Natural killer cell (primary cell): ENCODE results near the gene PLIN5. TPM values are rescaled to one million over a fixed set of nuclear protein-coding genes. Genes with fewer than 3 reads are reported as not detected.

Source experiments
- ATAC-seq, 3 donors: fragments of 150-1000 bp in 2 of 3; fragments of 200-7000 bp in 1 of 3; cut with Tn5 transposase; 1 replicate in 1 of 3; 2 replicates in 2 of 3; pipeline ENCODE4 v1.10.0; 2021; ENCODE audit warnings: mild to moderate bottlenecking in 2 of 3, moderate library complexity in 2 of 3
- DNase-seq, 2 donors: peaks; one replicate each; pipeline versions ENCODE4 v3.0.0 to v3.0.0-alpha.2; 2013 to 2021; ENCODE audit warnings: mixed read lengths in 1 of 2
- H3K27ac ChIP-seq: one replicate; pipeline ENCODE4 v1.5.1; 2013; ENCODE audit warnings: mild to moderate bottlenecking, low read length
- H3K27me3 ChIP-seq: one replicate; pipeline ENCODE4 v1.6.1; 2013; ENCODE audit warnings: low read length; ENCODE audit not compliant: control insufficient read depth, insufficient read depth
- H3K36me3 ChIP-seq: one replicate; pipeline ENCODE4 v1.6.1; 2013; ENCODE audit warnings: low read length; ENCODE audit not compliant: control insufficient read depth, insufficient read depth
- H3K4me1 ChIP-seq: one replicate; pipeline ENCODE4 v1.6.1; 2013; ENCODE audit warnings: low read length; ENCODE audit not compliant: control insufficient read depth, insufficient read depth
- H3K4me3 ChIP-seq: one replicate; pipeline ENCODE4 v1.5.1; 2013; ENCODE audit warnings: low read length
- H3K9me3 ChIP-seq: one replicate; pipeline ENCODE4 v1.6.1; 2013; ENCODE audit warnings: low read length; ENCODE audit not compliant: control insufficient read depth, insufficient read depth
- H3K27ac Mint-ChIP-seq, 2 donors: one replicate each; pipeline ENCODE4 v1.8.0; 2022; ENCODE audit warnings: mild to moderate bottlenecking in 2 of 2, mixed read lengths in 2 of 2, moderate library complexity in 1 of 2
- H3K27me3 Mint-ChIP-seq, 2 donors: one replicate each; pipeline ENCODE4 v1.8.0; 2022; ENCODE audit warnings: low read depth in 2 of 2, mixed read lengths in 2 of 2
- H3K36me3 Mint-ChIP-seq: one replicate; pipeline ENCODE4 v1.8.0; 2022; ENCODE audit warnings: mixed read lengths
- H3K4me1 Mint-ChIP-seq, 2 donors: one replicate each; pipeline ENCODE4 v1.8.0; 2022; ENCODE audit warnings: mixed read lengths in 2 of 2
- H3K4me3 Mint-ChIP-seq: one replicate; pipeline ENCODE4 v1.8.0; 2022; ENCODE audit warnings: mild to moderate bottlenecking, moderate library complexity, mixed read lengths
- H3K9me3 Mint-ChIP-seq, 2 donors: one replicate each; pipeline ENCODE4 v1.8.0; 2022; ENCODE audit warnings: mixed read lengths in 2 of 2
- WGBS: methylation state at CpG from one replicate; pipeline ENCODE4 v1.1.7; 2013; ENCODE audit warnings: missing lambda C conversion rate; ENCODE audit not compliant: insufficient coverage; 5-methylcytosine and 5-hydroxymethylcytosine counted together
- intact Hi-C: fragments of 100-400 bp; cut with micrococcal nuclease; formaldehyde crosslinking; loops from one replicate; pipeline ENCODE4 v1.14.2; 2022
- total RNA-seq, 4 donors: library from RNA; stranded (reverse); fragments of 120-200 nt in 1 of 4; gene quantifications; one replicate each; pipeline versions ENCODE4 v1.2.3 to v1.2.4, GENCODE V29; 2013 to 2022
- TF ChIP-seq, protein P1 (sequence below): fragments of 200-600 bp; IDR thresholded peaks from one replicate; pipeline ENCODE4 v1.8.0; 2022; ENCODE audit warnings: antibody characterized with exemption

The PLIN5 gene
- total RNA-seq, 3 donors from 2014 or later (not counting 1 experiment from before 2014, with no cell fraction given) = 0.65 TPM; not detected in 2

DNA sequence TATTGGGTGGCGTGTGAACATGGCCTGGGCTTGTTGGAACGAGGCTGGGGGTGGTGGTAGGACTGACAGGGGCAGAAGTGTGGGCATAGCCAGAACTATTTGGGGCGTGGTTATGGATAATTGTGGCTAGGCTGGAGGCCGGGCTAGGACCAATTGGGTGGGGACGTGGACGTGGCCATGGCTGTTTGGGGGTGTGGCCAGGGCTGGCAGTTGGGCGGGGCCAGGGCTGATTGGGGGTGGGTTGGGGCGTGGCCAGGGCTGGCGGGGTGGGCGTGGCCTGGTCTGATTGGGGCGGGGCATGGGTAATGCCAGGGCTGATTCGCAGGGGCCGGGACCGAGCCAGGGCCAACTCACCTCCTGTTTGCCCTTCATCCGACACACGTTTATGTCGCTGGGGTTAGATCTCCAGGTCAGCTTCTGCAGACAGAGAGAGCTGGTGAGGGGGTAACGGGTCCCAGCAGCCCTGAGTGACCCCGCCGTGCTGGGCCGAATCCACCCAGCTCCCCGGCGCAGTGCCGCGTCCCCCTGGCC, 21.6 kb upstream of the PLIN5 start:
- Histone ChIP-seq H3K4me3 (no peak overlapping the region), H3K4me1 (peaks cover 7% of the 10 kb centered on the region), H3K36me3 (no peaks in the 10 kb centered on the region), H3K27ac (no peak overlapping the region), H3K9me3 (no peaks in the 10 kb centered on the region), H3K27me3 (no peaks in the 10 kb centered on the region)
- H3K4me1 Mint-ChIP-seq = peaks cover 0 to 7% of the 10 kb centered on the region in 2 donors
- peaks cover 0 to 2% of the 10 kb centered on the region in 2 donors for H3K27me3 Mint-ChIP-seq
- DNase-seq (no peak), ATAC-seq (no peak)
- H3K27ac Mint-ChIP-seq = no peak overlapping the region
- intact Hi-C loops = no loop called here
- WGBS = 91% methylated on average over 25 of the region's 25 CpGs
- peaks cover 4 to 6% of the 10 kb centered on the region in 2 donors for H3K9me3 Mint-ChIP-seq
- H3K4me3 Mint-ChIP-seq = no peak overlapping the region
- H3K36me3 Mint-ChIP-seq = no peaks in the 10 kb centered on the region
- TF ChIP-seq, protein P1, sequence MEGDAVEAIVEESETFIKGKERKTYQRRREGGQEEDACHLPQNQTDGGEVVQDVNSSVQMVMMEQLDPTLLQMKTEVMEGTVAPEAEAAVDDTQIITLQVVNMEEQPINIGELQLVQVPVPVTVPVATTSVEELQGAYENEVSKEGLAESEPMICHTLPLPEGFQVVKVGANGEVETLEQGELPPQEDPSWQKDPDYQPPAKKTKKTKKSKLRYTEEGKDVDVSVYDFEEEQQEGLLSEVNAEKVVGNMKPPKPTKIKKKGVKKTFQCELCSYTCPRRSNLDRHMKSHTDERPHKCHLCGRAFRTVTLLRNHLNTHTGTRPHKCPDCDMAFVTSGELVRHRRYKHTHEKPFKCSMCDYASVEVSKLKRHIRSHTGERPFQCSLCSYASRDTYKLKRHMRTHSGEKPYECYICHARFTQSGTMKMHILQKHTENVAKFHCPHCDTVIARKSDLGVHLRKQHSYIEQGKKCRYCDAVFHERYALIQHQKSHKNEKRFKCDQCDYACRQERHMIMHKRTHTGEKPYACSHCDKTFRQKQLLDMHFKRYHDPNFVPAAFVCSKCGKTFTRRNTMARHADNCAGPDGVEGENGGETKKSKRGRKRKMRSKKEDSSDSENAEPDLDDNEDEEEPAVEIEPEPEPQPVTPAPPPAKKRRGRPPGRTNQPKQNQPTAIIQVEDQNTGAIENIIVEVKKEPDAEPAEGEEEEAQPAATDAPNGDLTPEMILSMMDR = no peak

DNA sequence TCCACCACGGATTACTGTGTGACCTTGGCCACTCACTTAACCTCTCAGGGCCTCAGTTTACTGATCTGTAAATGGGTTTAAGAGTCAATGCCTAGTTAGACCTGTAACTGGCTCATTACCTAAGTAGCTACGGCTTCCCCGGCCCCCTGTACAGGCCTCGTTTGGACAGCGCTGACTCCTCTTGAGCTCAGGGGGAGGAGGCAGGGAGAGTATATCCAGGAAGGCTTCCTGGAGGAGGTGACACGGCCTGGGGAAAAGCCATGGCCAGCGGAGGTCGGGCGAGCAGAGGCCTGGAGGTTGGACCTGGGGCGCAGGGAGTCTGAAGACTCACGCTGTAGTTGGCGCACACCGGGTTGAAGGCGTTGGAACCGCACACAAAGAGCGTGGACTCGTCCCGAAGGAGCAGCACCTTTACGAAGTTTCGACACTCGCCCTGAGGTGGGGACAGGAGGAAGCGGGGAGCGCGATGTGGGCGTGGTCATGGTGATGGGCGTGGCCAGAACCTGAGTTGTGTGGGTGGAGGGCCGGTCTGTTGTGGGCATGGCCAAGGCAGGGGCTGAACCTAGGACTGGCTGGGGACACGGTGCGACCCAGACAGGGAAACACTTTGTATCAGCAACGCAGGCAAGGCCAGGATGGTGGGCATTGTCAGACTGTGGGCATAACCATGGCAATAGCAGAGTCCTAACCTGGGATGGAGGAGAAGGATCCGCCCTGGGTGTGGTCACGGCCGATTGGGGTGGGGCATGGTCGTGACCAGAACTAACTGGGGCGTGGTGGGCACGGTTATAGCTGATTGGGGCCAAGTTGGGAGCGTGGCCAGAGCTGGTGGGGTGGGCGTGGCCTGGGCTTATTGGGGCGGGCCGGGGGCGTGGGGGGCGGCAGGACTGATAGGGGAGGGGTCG, 20.9 kb upstream of the PLIN5 start:
- H3K36me3 ChIP-seq = no peaks in the 10 kb centered on the region
- H3K4me1 ChIP-seq = peaks cover 7% of the 10 kb centered on the region
- no peak overlapping the region for H3K4me3 ChIP-seq
- no peak overlapping the region for H3K27ac ChIP-seq
- no peak for ATAC-seq
- intact Hi-C loops = no loop called here
- H3K27me3 Mint-ChIP-seq = peaks cover 0 to 2% of the 10 kb centered on the region in 2 donors
- H3K27ac Mint-ChIP-seq = no peak overlapping the region
- H3K9me3 ChIP-seq = no peaks in the 10 kb centered on the region
- H3K9me3 Mint-ChIP-seq = peaks cover 4 to 6% of the 10 kb centered on the region in 2 donors
- H3K4me1 Mint-ChIP-seq = peaks cover 0 to 7% of the 10 kb centered on the region in 2 donors
- TF ChIP-seq, protein P1 = no peak
- no peaks in the 10 kb centered on the region for H3K27me3 ChIP-seq
- H3K36me3 Mint-ChIP-seq = no peaks in the 10 kb centered on the region
- no peak overlapping the region for H3K4me3 Mint-ChIP-seq
- WGBS = 91% methylated on average over 43 of the region's 43 CpGs
- no peak for DNase-seq

DNA sequence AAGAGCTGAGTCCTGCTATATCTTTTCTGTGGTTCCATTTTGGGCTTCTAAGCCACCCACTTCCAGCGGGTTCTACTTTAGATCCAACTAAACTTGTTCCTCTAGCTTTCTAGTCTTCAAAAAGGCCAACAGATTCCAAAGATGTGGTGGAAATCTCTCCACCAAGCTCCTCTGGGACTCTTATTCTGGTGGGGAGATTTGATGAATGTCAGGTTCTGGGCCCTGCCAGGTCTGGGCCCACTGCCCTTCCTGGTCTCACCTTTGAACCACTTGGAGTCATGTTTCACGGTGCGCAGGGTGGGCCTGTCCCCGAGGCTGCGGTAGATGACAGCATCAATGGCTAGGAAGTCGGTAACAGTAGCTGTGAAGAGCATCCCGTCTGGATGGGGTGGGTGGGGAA, 19.7 kb upstream of the PLIN5 start:
- Mint-ChIP-seq H3K4me3 (no peak overlapping the region), H3K9me3 (peaks cover 4 to 6% of the 10 kb centered on the region in 2 donors), H3K27me3 (peaks cover 0 to 5% of the 10 kb centered on the region in 2 donors), H3K4me1 (peaks cover 0 to 7% of the 10 kb centered on the region in 2 donors), H3K36me3 (no peaks in the 10 kb centered on the region), H3K27ac (no peak overlapping the region)
- intact Hi-C loops = no loop called here
- Histone ChIP-seq H3K27me3 (no peaks in the 10 kb centered on the region), H3K27ac (no peak overlapping the region), H3K36me3 (no peaks in the 10 kb centered on the region), H3K4me3 (no peak overlapping the region), H3K9me3 (no peaks in the 10 kb centered on the region), H3K4me1 (peaks cover 7% of the 10 kb centered on the region)
- no peak for DNase-seq
- WGBS = 95% methylated on average over 7 of the region's 7 CpGs
- ATAC-seq = no peak
- TF ChIP-seq, protein P1 = no peak
